Calu3 (cell line): Measurements from ENCODE around the gene SLC35F1. TPM values are rescaled to one million over a fixed set of nuclear protein-coding genes. Genes with fewer than 3 reads are reported as not detected.

Experiments
- BruUV-seq: library from RNA; stranded (reverse); fragments of 400-500 nt; replicated peaks from 2 replicates; lab custom pipeline; 2021; lab: Mats Ljungman, UMichigan
- CTCF ChIA-PET: fragments of 300-600 bp; sonication (Branson Sonifier 250); formaldehyde crosslinking; loops from one replicate; lab custom pipeline; 2022; ENCODE audit warnings: antibody characterized with exemption; lab: Charles Lee
- DNase-seq: peaks from one replicate; pipeline ENCODE4 v3.0.0; 2022
- H3K27ac Mint-ChIP-seq: one replicate; pipeline ENCODE4 v1.8.0; 2022; ENCODE audit warnings: mixed read lengths; ENCODE audit not compliant: unreplicated experiment
- H3K27me3 Mint-ChIP-seq: one replicate; pipeline ENCODE4 v1.8.0; 2022; ENCODE audit warnings: mixed read lengths; ENCODE audit not compliant: unreplicated experiment
- H3K36me3 Mint-ChIP-seq: one replicate; pipeline ENCODE4 v1.8.0; 2022; ENCODE audit warnings: mild to moderate bottlenecking, moderate library complexity, mixed read lengths; ENCODE audit not compliant: insufficient read depth, unreplicated experiment
- H3K4me1 Mint-ChIP-seq: one replicate; pipeline ENCODE4 v1.8.0; 2022; ENCODE audit warnings: mild to moderate bottlenecking, low read depth, mixed read lengths; ENCODE audit not compliant: unreplicated experiment
- H3K4me3 Mint-ChIP-seq: one replicate; pipeline ENCODE4 v1.8.0; 2022; ENCODE audit warnings: mild to moderate bottlenecking, low read depth, moderate library complexity, mixed read lengths; ENCODE audit not compliant: unreplicated experiment
- H3K9me3 Mint-ChIP-seq: one replicate; pipeline ENCODE4 v1.8.0; 2022; ENCODE audit warnings: low read depth, mixed read lengths; ENCODE audit not compliant: unreplicated experiment
- CTCF ChIP-seq: fragments of 200-600 bp; IDR thresholded peaks from one replicate; pipeline ENCODE4 v1.8.0; 2022; ENCODE audit warnings: antibody characterized with exemption; ENCODE audit not compliant: unreplicated experiment
- intact Hi-C: fragments of 100-400 bp; cut with micrococcal nuclease; formaldehyde crosslinking; loops from one replicate; pipeline ENCODE4 v1.10.0; 2022; ENCODE audit not compliant: unreplicated experiment
- total RNA-seq: library from RNA; stranded (reverse); gene quantifications from 2 replicates; pipeline ENCODE4 v1.2.3, GENCODE V29; 2022

SLC35F1 gene
- total RNA-seq, 1 experiment from 2014 or later: not detected

- DNase-seq: no peak
- no peak for TF ChIP-seq CTCF
- Mint-ChIP-seq H3K4me1 (no peaks in the 10 kb centered on the region), H3K9me3 (no peaks in the 10 kb centered on the region), H3K4me3 (no peak overlapping the region), H3K27ac (no peak overlapping the region), H3K27me3 (no peaks in the 10 kb centered on the region), H3K36me3 (no peaks in the 10 kb centered on the region)
- BruUV-seq: no TSS peak
- intact Hi-C loops: no loop called here
- CTCF ChIA-PET: no interaction called here
These were observed 10.1 kb downstream of the SLC35F1 start for GRCh38 chr6:117917176-117917575.

- H3K4me1 Mint-ChIP-seq: no peaks in the 10 kb centered on the region
- no peak overlapping the region for H3K27ac Mint-ChIP-seq
- DNase-seq: no peak
- no peak overlapping the region for H3K4me3 Mint-ChIP-seq
- H3K36me3 Mint-ChIP-seq: no peaks in the 10 kb centered on the region
- H3K9me3 Mint-ChIP-seq: no peaks in the 10 kb centered on the region
- CTCF ChIA-PET: no interaction called here
- no peaks in the 10 kb centered on the region for H3K27me3 Mint-ChIP-seq
- TF ChIP-seq CTCF: no peak
- no TSS peak for BruUV-seq
- intact Hi-C loops: no loop called here
These were observed 11.4 kb downstream of the SLC35F1 start for GRCh38 chr6:117918454-117918853.

- no peak overlapping the region for H3K4me3 Mint-ChIP-seq
- no peaks in the 10 kb centered on the region for H3K36me3 Mint-ChIP-seq
- TF ChIP-seq CTCF: no peak
- no peak overlapping the region for H3K27ac Mint-ChIP-seq
- intact Hi-C loops: no loop called here
- H3K27me3 Mint-ChIP-seq: no peaks in the 10 kb centered on the region
- H3K9me3 Mint-ChIP-seq: no peaks in the 10 kb centered on the region
- CTCF ChIA-PET: no interaction called here
- DNase-seq: no peak
- H3K4me1 Mint-ChIP-seq: no peaks in the 10 kb centered on the region
- no TSS peak for BruUV-seq
These were observed 12.2 kb downstream of the SLC35F1 start for GRCh38 chr6:117919275-117919674.

GRCh38 chr6:117919775-117920729, 13.0 kb downstream of the SLC35F1 start:
- TF ChIP-seq CTCF: no peak

More at GRCh38 chr6:117919775-117920729, 13.0 kb downstream of the SLC35F1 start:
- Mint-ChIP-seq H3K4me3 (no peak overlapping the region), H3K27me3 (no peaks in the 10 kb centered on the region), H3K36me3 (no peaks in the 10 kb centered on the region), H3K9me3 (no peaks in the 10 kb centered on the region), H3K4me1 (no peaks in the 10 kb centered on the region), H3K27ac (no peak overlapping the region)
- DNase-seq: no peak
- no TSS peak for BruUV-seq
- CTCF ChIA-PET: no interaction called here
- intact Hi-C loops: no loop called here
